ENCODE results near the gene MYBPHL. TPM values are rescaled to one million over a fixed set of nuclear protein-coding genes. Genes with fewer than 3 reads are reported as not detected.
A peak's percentile ranks its signal among the peaks of the same experiment; 100 is the strongest.

Gene MYBPHL
- total RNA-seq, 2 donors from 2014 or later, result not detected

GRCh38 chr1:109295712-109296415, 10.9 kb downstream of the MYBPHL start:
- Histone ChIP-seq H3K9me3 (no peaks in the 10 kb centered on the region), H3K27me3 (no peaks in the 10 kb centered on the region), H3K4me3 (no peak overlapping the region), H3K27ac (no peak overlapping the region), H3K4me1 (peaks cover 15% of the 10 kb centered on the region), H3K36me3 (replicated peaks in 1 of 2; ENCODE audit: insufficient read depth in 1 of 2, low read depth in 2 of 2) (no peaks in the 10 kb centered on the region)
- no peak for TF ChIP-seq CTCF (IDR thresholded peaks at IDR 0.05)
- ATAC-seq (no peak), DNase-seq (no peak)
- WGBS, 2 donors, result 73 to 74% methylated on average over 12 of the region's 12 CpGs
- intact Hi-C loops (cut with DNase I), result no loop called here

GRCh38 chr1:109294481-109294880, 12.3 kb downstream of the MYBPHL start:
- DNase-seq (no peak), ATAC-seq (no peak)
- H3K9me3 ChIP-seq, result no peaks in the 10 kb centered on the region
- intact Hi-C loops (cut with DNase I), result no loop called here
- no peak overlapping the region for H3K4me3 ChIP-seq
- WGBS, 2 donors, result 44 to 58% methylated on average over 4 of the region's 4 CpGs
- H3K27ac ChIP-seq, result no peak overlapping the region
- H3K27me3 ChIP-seq, result no peaks in the 10 kb centered on the region
- TF ChIP-seq CTCF (IDR thresholded peaks at IDR 0.05) (no peak), POLR2A (IDR thresholded peaks at IDR 0.05) (no peak)
- H3K4me1 ChIP-seq, result peaks cover 10% of the 10 kb centered on the region
- H3K36me3 ChIP-seq (replicated peaks in 1 of 2; ENCODE audit: insufficient read depth in 1 of 2, low read depth in 2 of 2), result no peaks in the 10 kb centered on the region

- H3K36me3 ChIP-seq (replicated peaks in 1 of 2; ENCODE audit: insufficient read depth in 1 of 2, low read depth in 2 of 2), result no peaks in the 10 kb centered on the region
- no peak for TF ChIP-seq CTCF (IDR thresholded peaks at IDR 0.05)
- TF ChIP-seq POLR2A (IDR thresholded peaks at IDR 0.05), result no peak
- no peaks in the 10 kb centered on the region for H3K27me3 ChIP-seq
- intact Hi-C loops (cut with DNase I), result no loop called here
- no peak overlapping the region for H3K4me3 ChIP-seq
- H3K9me3 ChIP-seq, result no peaks in the 10 kb centered on the region
- no peak for DNase-seq
- no peaks in the 10 kb centered on the region for H3K4me1 ChIP-seq
- WGBS, 2 donors, result 57% methylated on average over 2 of the region's 2 CpGs
- no peak overlapping the region for H3K27ac ChIP-seq
- no peak for ATAC-seq
These were observed 13.8 kb downstream of the MYBPHL start for GRCh38 chr1:109293026-109293425.

GRCh38 chr1:109292364-109292763, 14.4 kb downstream of the MYBPHL start:
- DNase-seq (no peak), ATAC-seq (no peak)
- intact Hi-C loops (cut with DNase I), result no loop called here
- TF ChIP-seq CTCF (IDR thresholded peaks at IDR 0.05), result no peak
- TF ChIP-seq POLR2A (IDR thresholded peaks at IDR 0.05), result no peak
- Histone ChIP-seq H3K36me3 (replicated peaks in 1 of 2; ENCODE audit: insufficient read depth in 1 of 2, low read depth in 2 of 2) (no peaks in the 10 kb centered on the region), H3K4me3 (no peak overlapping the region), H3K9me3 (no peaks in the 10 kb centered on the region), H3K27me3 (no peaks in the 10 kb centered on the region), H3K27ac (no peak overlapping the region), H3K4me1 (no peaks in the 10 kb centered on the region)
- whole genome bisulfite sequencing, 2 donors, result 69 to 74% methylated on average over 9 of the region's 9 CpGs

- Histone ChIP-seq H3K4me1 (no peaks in the 10 kb centered on the region), H3K9me3 (no peaks in the 10 kb centered on the region), H3K36me3 (replicated peaks in 1 of 2; ENCODE audit: insufficient read depth in 1 of 2, low read depth in 2 of 2) (no peaks in the 10 kb centered on the region), H3K27ac (no peak overlapping the region), H3K4me3 (no peak overlapping the region), H3K27me3 (no peaks in the 10 kb centered on the region)
- 57 to 66% methylated on average over 6 of the region's 6 CpGs for WGBS, 2 donors
- DNase-seq (peak in 2 of 4 donors; percentile 40 to 61), ATAC-seq (no peak)
- intact Hi-C loops (cut with DNase I), result no loop called here
- no peak for TF ChIP-seq CTCF (IDR thresholded peaks at IDR 0.05)
- no peak for TF ChIP-seq POLR2A (IDR thresholded peaks at IDR 0.05)
These were observed 15.8 kb downstream of the MYBPHL start for GRCh38 chr1:109290998-109291397.
